DMS53 (cell line): ENCODE data around the gene CCDC81.
"Not testable (repeated sequence)": the region's sequence is repeated elsewhere in the genome, so short reads cannot be mapped to it uniquely, and the experiment has no call there.

Experiments used
- DNase-seq: peaks from one replicate; lab custom pipeline; 2025; lab: John Stamatoyannopoulos, UW

The CCDC81 gene

GRCh38 chr11:86374586-86374985 lies at the start of gene CCDC81:
CCDC81 (plus strand) TSS chr11:86374887; CDS start chr11:86375164, 277 bp downstream.
- DNase-seq: no peak

- DNase-seq: no peak
Observed at GRCh38 chr11:86335131-86335767, 39.4 kb upstream of the CCDC81 start.

GRCh38 chr11:86337227-86337626 lies 37.5 kb upstream of the CCDC81 start:
- DNase-seq: no peak

DNA sequence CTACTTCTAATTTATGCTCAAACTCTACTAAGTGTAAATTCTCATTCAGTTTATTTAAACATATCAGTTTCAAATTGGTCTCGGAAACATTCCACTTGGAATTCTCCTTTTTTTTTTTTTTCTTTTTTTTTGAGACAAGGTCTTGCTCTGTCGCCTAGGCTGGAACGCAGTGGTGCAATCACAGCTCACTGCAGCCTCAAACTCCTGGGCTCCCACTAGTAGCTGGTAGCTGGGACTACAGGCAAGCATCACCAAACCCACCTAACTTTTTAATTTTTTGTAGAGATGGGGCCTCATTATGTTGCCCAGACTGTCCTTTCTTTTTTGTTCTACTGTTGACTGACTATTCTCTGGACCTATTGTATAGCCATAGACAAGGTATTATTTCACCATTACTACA lies 33.3 kb upstream of the CCDC81 start:
- no peak for DNase-seq

GRCh38 chr11:86346513-86346912 lies 28.2 kb upstream of the CCDC81 start:
- DNase-seq: no peak

DNA sequence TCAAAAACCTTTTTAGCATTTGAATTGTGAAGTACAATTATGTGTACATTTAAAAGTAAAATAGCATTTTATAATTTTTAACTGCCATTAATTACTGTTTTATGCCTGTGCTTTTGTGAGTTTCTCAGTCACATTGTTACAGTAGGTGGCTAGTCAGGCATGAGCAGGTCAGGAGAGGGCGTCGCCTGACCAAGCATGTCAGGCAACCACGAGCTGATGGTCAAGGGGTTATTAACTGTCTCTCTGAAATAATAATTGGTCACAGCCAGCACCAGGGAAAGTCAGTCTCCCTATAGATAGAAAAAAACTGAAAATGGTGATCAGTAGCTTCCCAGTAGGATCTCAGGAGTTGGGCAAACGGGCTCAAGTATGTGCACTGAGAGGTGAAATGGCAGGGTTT lies 19.4 kb upstream of the CCDC81 start:
- DNase-seq: peak; percentile 32

DNA sequence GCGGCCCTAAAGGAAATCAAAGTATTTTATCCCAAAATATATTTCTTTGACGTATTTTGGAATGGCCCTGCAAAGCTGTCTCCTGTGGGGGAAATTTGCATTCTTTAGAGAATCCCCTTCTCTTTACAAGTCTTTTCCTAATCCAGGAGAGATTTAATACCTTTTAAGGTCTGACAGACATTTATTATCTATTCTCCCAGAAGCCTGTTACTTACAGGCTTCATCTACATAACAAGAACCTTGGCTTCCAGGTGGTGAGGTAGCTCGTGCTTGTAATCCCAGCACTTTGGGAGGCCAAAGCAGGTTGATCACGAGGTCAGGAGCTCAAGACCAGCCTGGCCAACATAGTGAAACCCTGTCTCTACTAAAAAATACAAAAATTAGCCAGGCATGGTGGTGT lies 17.3 kb upstream of the CCDC81 start:
- not testable (repeated sequence) for DNase-seq

DNA sequence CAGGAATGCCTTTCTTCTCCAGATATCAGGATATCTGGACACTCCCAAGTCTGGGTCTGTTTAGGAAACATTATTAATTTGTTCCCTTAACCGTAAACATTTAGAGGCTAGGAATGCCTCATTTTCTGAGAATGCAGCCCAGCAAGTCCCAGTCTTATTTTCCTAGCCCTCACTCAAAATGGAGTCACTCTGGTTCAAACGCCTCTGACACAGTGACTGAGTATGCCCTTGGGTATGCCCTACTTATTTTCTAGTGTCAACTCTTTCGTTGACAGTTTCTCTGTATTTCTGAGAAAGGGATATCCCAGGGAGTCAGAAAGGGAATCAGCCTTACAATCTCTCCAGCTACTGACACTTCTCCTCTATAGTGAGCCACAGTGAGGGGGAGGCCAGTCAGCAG lies 16.0 kb upstream of the CCDC81 start:
- no peak for DNase-seq

DNA sequence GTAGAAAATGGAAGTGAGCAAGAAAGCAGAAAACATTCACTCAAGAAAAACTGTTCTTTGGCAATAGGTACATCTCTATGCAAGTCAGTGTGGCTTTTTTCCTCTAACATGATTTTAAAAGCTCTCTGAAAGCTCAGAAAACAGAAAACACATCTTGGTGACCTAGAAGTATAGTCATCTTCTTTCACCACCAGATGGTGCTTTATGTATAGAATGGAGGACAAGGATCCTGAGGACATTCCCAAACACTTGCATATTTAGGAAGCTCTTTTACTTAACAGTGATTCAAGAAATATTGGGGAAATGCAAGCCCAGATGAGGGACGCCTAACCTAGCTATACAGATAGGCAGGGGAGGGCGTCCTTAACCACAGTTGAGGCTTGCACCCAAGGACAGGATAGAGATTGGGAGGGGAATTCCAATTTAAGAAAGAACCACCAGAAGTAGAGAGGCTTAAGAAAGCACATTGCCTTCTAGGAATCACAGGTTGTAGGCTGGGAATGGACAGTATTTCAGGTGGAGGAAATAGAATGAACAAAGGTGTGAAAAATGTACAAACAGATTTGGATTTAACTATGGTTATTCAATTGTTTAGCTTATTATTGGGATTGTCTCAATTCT lies 13.8 kb upstream of the CCDC81 start:
- DNase-seq: peak; percentile 67

DNA sequence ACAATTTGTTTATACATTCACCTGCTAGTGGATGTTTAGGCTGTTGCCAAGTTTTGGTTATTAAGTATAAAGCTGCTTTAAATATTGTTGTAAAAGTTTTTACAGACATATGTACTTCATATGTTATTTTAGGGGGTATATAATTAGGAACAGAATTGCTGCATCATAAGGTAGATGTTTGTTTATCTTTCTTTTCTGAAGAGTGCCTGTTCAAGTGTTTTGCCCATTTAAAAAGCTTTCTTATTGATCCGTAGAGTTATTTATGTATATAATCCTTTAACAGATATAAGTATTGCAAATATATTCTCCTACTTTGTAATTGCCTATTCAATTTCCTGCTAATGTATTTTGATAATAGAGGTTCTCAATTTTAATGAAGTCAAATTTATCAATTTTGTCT lies 11.3 kb upstream of the CCDC81 start:
- no peak for DNase-seq

DNA sequence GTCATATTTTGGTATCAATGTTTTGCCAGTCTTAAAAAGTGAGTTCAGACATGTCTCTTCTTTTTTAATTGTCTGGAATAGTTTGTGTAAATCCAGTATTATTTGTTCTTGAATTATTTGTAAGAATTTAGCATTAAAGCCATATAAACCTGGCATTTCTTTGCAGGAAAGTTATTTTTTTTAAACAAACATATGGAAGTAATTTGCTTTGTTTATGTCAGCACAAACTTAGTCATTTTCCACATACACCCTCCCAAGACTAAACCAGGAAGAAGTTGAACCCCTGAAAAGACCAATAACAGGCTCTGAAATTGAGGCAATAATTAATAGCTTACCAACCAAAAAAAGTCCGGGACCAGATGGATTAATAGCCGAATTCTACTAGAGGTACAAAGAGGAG lies 9.1 kb upstream of the CCDC81 start:
- no peak for DNase-seq

DNA sequence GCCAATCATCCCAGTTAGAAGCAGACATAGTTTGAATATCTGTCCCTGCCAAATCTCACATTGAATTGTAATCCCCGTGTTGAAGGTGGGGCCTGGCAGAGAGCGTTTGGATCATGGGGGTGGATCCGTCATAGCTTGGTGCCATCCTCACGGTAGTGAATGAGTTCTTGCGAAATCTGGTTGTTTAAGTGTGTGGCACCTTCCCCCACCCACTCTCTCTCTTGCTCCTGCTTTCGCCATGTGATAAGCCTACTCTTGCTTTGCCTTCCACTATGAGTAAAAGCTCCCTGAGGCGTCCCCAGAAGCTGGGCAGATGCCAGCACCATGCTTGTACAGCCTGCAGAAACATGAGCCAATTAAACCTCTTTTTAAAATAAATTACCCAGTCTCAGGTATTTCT lies 5.0 kb upstream of the CCDC81 start:
- DNase-seq: no peak

DNA sequence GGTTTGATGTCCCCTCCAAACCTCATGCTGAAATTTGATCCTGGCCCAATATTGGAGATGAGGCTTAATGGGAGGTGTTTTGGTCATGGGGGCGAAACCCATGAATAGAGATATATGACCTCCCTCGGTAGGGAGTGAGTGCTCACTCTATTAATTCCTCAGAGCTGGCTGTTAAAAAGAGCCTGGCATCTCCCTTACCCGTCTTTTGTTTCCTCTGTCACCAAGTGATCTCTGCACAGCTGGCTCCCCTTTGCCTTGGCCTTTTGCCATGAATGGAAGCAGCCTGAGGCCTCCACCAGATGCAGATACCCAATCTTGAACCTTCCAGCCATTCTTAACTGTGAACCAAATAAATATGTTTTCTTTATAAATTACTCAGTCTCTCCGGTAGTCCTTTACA lies 4.5 kb upstream of the CCDC81 start:
- no peak for DNase-seq

- DNase-seq: peak; percentile 87
Observed at GRCh38 chr11:86370922-86371594, 3.6 kb upstream of the CCDC81 start.

DNA sequence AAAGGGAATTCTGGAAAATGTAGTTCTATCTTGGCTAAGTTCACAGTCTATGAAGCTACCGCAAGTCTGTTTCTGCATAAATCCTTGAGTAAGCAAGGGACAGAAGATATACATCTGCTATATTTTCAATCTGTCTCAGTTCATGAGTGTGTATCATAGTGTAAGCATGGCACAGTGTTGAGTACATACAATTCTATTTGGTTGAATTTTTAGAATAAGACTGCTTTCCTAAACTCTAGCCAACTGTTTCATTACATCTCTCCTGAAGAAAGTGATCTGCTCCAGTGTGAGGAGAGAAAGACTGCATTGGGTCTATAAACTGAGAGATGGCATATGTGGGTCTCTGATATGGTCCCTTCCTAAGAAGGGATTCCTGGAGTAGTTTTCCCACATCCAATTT lies 2.6 kb upstream of the CCDC81 start:
- no peak for DNase-seq

DNA sequence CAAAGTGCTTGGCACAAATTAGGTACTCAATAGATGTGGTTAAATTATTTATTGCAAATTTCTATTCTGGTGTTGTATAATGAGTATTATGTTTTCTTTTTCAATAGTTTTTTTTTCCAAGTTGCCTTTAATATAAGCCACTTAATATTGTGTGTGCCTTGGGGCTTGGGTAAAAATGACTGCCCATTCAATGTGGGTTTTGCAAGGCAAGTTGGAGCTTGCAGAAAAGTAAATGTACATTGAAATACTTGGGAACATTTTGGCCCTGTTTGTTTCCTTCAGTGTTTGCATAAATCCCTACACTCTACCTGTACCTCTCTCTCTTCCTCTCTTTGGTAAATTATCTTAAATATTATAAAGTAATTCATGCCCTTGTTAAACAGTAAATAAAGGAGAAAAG lies 2.1 kb upstream of the CCDC81 start:
- no peak for DNase-seq

GRCh38 chr11:86374069-86374468 lies 618 bp upstream of the CCDC81 start:
- DNase-seq: no peak

GRCh38 chr11:86377972-86378371 lies 3.3 kb downstream of the CCDC81 start:
- DNase-seq: peak; percentile 53

DNA sequence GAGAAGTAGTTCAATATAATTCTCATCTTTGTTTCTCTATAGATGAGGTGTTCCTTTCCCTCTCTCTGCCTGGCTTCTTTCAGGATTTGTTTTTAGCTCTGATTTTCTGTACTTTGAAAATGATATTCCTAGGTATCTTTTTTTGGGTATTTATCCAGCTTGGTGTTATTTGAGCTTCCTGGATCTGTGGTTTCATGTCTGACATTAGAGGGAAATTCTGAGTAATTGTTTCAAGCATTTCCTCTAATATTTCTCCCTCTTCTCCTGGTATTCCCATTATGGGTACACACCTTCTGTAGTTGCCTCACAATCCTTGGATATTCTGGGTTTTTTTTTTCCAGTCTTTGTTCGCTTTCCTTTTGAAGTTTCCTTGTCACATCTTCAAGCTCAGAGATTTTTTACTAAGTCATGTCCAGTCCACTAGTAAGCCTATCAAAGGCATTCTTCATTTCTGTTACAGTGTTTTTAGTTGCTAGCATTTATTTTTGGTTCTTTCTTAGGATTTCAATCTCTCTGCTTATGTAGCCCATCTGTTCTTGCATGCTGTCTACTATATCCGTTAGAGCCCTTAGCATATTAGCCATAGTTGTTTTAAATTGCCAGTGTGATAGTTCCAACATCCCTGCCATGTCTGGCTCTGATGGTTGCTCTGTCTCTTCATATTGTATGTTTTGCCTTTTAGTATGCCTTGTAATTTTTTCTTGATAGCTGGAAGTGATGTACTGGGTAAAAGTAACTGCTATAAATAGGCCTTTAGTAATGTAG lies 5.8 kb downstream of the CCDC81 start:
- no peak for DNase-seq

- no peak for DNase-seq
Observed at GRCh38 chr11:86383041-86383955, 8.6 kb downstream of the CCDC81 start.

DNA sequence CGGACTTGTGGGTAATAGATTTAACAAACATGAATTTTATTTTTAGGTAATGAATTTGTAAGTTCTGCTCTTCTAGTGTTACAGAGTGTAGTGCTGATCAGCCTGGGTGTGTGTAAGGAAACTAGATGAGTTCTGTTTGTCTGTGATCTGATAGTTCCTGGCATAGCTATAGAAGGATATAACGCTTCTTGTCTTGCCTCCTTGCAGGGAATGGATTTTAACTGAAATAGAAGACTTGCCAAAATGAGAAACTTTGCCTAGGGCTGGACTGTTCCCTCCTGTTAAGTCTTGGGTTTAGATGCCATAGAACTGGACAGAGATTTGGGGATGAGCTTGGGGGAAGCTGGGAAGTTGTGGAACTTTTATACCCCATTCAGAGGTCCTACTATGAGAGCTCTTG lies 11.6 kb downstream of the CCDC81 start:
- no peak for DNase-seq

DNA sequence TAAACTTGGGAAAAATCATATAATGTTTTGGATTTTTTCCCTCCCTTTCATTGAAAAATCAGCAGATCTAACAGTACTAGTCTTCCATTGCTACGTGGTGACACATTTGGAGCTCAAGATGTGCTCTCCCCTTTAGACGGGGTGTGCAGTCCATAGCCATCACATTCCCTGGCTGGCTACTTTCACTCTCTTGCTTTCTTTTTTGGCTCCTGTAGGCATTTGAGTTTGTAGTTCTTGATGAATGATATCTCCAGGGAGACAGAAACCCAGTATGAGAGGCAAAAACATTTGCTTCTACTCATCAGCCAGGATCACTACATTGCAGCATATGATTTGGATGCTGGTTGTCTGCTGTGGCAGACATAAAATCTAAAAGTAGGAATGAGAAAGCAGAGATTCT lies 12.1 kb downstream of the CCDC81 start:
- DNase-seq: no peak
